ENCODE results near the gene CHRM2.
A peak's percentile ranks its signal among the peaks of the same experiment; 100 is the strongest.

The CHRM2 gene

DNA sequence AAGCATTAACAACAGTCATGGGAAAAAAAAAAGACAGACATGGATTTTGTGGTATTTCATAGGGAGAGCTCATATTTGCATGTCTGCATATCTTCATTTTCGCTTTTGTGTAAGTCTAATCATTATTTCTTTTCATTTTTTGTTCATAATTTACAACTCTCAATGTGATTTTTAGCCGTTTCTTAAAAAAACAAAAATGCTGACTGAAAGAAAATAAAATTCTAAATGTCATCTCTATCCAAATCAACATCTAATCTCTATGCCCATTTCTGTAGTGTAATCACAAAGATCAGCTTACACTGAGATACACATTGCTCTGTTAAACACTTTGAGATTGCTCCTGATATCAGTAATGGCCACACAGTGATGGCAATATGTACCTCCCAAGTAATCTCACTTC, 29.2 kb downstream of the CHRM2 start:
- no peak for DNase-seq (ENCODE audit: low spot score)

DNA sequence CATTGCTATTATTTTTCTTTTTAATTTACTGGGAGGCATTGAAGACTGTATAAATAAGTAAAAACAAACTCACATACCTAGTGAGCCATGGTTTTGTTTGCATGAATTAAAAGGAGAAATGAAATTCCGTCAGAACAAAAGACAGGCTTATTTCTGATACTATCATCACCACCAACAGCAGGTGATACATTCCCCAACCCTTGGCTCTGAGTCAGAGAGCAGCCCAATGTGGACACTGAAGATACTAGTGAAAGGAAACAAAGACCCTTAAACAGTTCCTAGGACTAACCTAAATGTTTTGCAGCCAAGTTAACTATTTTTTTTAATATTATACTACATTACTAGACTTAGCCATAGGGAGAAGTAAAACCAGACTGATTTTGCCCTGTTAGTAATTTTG, 31.6 kb downstream of the CHRM2 start:
- DNase-seq (ENCODE audit: low spot score), result no peak

DNA sequence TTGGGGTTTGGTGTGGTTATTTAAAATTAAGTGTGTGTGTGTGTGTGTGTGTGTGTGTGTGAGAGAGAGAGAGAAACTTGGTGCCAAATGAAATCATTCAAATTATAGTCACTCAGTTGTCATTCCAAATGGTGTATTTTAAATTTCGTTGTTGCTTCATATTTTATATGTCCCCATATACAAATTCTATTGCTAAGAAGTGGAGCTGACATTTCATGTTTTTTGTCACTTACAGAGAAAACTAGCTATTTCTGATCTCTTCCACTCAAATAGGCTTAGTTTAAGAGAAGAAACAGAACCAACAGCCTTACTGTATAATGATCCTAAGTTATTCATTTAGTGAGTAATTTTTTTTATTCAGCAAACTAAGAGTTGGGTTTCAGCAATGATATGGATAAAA, 42.3 kb downstream of the CHRM2 start:
- no peak for DNase-seq (ENCODE audit: low spot score)

DNA sequence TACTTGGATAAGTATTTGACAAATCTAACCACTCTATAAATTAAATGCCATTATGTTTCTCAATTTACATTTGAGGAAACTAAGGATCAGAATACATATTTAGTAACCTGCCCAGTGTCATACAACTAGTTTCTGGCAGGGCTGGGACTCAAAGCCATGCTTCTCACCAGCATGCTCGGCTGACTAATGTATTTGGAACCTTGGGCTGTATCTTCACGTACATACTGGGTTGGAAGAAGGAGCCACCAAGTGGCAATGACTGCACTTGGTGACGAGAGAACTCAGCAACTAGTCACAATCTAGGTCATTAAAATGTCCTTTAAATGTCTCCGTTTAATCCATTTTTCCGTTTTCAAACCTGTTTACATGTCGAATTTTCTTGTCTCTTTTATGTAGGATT, 42.9 kb downstream of the CHRM2 start:
- DNase-seq (ENCODE audit: low spot score), result no peak

DNA sequence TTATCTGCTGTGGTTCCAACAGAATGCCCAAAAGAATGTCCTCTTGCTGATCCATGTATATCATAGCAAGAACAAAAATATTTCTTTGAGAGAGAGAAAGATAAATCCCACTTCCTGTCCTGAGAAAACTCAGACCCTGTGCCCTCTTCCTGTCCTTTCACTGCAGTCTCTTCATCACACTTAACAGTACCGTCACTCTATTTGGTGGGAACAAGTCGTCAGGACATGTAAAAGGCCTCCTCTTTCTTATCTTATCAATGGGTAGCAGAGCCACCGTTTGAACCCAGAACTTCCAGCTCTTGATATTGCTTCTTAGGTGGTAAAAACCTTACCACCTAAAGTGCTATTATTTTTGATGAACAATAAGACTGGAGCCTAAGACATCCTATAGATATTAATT, 43.9 kb downstream of the CHRM2 start:
- no peak for DNase-seq (ENCODE audit: low spot score)

DNA sequence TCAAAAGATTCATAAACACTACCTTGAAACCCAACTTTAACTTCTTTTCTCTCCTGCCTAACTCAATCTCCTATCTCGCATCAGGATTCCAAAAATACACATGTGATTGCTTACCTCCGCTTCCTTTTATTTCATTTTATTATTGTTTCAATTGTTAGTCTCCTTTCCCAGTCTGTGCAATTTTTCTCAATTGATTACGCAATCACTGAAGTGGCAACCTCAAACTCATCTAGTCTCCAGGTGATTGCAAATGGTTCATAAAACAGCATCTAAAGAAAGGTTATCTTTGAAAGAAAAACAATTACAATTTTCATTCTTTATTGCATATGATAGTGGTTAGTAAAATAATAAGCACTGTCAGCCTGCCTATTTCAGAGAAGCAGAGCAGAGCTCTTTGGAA, 45.6 kb downstream of the CHRM2 start:
- no peak for DNase-seq (ENCODE audit: low spot score)

DNA sequence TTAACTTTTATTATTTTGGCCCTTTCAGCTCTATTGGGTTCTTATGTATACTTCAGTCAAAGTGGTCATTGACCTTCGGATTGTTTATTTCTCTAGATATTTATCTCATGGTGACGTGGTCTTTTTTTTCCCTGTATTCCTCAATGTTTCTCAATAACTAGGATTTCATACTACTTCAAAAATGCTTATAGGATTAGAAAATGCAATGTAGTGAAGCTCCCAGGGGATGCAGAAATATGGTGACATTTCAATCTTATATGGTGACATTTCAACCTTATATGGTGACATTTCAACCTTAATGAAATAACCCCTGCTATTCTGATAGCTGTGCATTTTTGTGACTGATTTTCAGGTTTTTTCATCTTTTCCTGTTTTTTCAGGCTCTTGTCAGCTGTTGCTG, 51.4 kb downstream of the CHRM2 start:
- DNase-seq (ENCODE audit: low spot score), result no peak

DNA sequence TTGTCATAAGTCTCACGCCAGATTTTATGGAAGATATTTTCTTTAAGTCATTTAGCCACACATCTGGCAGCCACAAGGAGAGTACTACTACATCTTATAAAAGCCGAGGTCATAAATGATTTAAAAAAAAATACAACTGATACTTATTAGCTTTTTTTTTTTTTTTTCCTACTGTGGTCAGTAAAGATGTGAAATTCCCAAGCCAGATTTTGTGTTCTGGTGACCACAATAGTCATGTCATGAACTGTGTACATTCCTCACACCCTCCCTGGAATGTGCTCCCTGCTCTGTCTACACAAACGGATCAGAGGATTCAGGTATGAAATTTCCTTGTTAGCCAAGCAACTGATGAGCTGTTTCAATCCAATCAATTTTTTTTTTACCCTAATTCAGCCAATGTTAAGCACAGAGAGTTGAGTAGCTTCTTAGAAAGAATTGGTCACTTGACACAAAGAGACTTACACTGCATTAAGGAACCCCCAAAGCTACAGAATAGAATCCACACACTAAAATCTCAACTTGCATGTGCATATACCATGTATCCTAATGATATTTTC, 54.7 kb downstream of the CHRM2 start:
- peak; percentile 22 for DNase-seq (ENCODE audit: low spot score)

DNA sequence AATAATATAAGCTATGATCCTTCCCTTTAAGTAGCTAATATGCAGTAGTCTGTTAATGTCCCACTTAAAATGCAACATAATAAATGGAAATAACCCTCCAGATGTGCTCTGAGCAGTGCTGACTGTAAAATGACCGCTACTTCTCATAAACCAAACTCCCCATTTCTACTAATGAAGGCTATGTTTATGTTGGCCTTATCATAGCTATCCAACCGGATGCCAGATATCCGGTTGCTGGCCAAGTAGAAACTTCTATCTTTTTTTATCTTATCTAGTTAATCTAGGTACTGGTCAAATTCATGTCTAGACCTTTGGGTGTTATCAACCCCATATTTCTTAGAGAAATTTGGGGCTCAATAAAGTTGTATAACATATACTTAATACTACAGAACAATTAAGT, 56.6 kb downstream of the CHRM2 start:
- no peak for DNase-seq (ENCODE audit: low spot score)

DNA sequence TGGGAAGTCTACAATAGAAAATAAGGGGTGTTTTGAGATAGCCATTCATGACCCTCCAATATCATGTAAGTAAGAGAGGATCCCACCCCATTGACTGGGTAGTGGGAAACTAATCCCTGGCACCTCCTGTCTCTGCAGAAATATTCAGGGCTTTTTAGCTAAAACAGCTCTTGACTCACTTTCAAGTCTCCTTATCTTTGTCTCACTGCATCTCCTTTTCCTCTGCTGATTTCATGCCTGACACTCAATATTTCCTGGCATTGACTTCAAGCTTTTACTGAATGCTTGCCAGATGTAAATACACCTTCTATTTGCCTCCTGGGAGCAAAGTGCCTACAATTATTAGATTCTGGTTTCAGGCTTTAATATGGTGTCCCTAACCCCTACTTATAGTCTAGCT, 57.1 kb downstream of the CHRM2 start:
- DNase-seq (ENCODE audit: low spot score), result no peak

DNA sequence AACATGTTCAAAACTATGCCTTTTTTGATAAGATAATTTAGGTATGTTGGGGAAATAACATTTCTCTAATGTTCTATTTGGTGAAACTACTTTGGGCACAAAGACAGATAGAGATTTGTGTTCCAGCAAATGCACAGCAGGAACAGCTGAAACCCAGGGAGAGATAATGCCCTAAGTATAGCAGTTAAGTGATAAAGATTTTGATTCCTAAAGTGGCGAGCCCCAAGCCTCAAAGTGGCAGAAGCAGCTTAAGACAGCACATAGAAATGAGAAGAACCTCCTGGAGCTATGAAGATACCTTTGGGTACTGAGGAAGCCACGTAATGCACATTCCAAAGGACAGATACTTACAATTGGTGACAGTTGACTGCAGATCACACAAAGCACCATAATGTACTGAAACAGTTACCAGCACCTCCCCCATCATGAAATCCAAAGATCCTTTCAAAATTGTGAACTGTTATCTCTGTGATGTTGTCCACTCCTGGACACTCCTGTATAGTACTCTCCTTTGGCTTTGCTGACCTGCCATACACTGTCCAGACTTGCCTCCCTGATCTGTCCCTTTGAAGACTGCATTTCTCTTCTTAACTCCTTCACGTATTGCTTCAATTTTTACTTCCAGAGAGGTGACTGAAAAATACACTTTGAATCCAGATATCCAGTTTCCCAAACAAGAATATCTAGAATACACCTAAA, 62.9 kb downstream of the CHRM2 start:
- DNase-seq (ENCODE audit: low spot score), result no peak

DNA sequence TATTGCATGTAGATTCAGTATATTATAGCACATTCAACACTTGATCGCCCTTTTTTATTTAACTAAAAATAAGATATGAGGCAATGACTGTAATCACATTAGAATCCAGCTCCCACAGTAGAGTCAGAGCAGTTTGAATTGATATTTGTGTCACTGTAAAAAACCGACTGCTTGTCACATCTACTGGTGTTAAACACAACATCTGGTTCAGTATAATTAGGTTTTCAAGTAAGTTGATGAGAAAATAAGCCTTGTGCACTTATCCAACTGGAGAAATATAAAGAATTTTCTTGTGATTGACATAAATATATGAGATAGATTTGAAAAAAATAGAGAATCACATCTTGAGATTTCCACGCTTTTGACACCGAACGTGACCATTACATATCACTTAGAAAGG, 69.0 kb downstream of the CHRM2 start:
- DNase-seq (ENCODE audit: low spot score), result no peak

DNA sequence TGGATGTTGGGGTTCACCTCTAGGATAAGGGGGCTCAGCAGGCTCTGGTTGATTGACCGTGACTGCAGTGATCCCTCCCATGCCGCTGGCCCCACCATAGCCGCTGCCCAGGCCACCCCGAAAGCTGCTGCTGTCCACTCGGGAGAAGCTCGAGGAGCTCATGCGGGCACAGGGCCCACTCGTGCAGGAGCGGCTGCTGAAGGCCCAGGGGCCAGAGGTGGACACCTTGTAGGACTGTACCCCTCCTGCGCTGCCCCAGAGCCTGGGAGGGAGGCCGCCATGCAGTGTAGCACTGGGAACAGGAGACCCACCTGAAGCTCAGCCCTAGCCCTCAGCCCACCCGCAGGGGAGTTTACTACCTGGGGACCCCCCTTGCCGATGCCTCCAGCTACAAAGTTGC, 70.0 kb downstream of the CHRM2 start:
- DNase-seq (ENCODE audit: low spot score), result no peak

DNA sequence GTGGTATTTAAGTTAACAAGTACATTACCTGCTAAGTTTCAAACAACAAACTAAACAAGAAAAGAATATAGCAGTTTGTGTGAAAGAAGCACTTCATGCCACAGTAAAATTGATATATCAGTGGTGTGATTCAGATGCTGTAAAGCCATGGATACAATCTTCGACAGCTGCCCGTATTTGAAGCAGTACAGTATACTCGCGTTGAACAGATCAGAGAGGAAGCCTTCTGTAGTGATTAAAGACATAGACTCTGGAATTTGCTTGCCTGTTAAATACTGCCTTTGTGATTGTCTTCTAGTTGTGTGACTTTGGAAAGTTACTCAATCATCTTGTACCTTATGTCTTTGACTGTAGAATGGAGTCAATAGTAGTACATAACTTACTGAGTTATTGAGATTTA, 71.7 kb downstream of the CHRM2 start:
- DNase-seq (ENCODE audit: low spot score), result no peak

DNA sequence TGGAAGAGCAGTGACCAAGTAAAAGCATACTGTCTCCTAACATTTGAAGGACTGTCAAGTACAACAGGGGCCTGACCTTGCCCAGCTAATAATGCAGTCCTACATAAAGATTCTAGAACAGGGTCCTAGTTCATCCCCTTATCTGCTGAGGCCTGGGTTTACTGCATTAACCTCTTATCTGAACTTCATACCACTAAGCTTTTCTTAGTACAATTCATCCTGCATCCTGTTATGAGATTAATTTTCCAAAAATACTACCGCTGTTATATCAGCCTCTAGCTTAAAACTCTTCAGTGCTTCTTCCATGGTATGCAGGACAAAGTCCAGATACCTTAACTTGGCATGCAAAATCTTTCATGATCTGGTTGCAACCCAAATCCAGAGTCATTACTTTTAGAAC, 72.5 kb downstream of the CHRM2 start:
- no peak for DNase-seq (ENCODE audit: low spot score)

DNA sequence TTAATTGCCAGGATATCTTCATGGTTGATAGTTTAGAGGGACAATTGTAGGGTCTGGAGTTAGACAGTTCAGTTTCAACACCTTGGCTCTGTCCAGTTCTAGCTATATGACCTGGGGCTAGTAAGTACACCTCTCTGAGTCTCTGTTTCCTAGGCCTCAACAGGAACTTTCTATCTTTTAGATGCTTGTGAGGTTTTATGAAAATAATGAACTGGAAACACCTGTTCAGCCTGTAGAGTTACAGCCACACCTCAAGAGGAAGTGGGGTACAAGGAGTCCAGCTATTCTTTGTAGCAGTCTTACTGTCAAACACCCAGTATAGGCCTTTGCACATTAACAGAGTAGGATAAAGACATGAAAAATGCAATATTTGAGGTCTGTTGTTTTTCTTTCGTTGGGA, 73.4 kb downstream of the CHRM2 start:
- DNase-seq (ENCODE audit: low spot score), result no peak

DNA sequence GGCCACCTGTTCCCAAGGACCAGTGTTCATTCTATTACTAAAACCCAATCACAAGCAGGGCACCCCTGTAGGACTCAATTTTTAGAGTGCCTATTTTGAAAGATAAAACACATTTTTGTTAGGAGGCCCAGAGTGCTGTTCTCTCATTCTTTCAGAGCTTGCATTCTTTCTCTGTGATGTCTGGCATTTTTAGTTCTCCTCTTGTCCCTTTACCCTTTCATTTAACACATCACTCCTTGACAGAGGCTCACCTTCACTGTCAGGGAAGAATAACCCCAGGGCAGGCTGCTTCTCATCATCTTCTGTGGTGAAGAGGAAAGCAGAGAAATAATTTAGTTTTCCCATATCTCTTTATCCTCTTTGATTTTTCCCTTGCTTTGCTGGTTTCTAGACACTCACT, 73.9 kb downstream of the CHRM2 start:
- DNase-seq (ENCODE audit: low spot score), result no peak

DNA sequence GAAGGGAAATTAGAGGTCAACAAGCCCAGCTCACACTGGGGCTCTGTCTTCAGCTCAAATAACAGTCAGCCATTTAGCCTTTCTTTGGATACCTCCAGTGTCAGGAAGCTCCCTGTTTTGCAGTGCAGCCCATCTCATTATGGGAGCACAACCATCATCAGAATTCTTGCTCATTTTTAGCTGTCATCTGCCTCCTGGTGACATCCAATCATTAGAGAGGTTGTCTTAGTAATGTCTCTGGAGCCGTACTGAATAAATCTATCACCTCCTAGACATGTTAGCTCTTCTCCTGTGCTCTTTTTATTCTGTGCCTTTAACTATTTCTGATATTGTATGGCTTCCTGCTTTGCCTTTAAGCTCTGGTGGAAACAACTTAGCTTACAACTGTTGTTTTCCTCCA, 74.5 kb downstream of the CHRM2 start:
- no peak for DNase-seq (ENCODE audit: low spot score)

DNA sequence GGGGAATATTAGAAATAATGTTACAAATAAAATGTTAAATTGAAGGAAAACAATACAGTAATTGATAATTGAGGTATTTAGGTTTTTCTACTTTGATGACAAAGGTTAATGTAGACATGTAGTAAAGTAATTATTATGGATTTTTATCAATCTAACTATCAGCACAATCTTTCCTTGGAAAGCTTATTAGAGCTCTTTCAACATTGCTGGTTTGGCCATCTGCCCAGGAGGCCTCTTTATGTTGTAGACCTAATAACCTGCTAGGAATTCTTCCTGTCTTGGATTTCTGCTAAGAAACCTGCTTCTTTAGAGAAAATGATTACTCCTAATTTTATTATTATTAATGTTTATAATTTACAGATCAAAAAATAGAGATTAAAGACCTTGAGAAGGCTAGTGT, 78.9 kb downstream of the CHRM2 start:
- DNase-seq (ENCODE audit: low spot score), result no peak

DNA sequence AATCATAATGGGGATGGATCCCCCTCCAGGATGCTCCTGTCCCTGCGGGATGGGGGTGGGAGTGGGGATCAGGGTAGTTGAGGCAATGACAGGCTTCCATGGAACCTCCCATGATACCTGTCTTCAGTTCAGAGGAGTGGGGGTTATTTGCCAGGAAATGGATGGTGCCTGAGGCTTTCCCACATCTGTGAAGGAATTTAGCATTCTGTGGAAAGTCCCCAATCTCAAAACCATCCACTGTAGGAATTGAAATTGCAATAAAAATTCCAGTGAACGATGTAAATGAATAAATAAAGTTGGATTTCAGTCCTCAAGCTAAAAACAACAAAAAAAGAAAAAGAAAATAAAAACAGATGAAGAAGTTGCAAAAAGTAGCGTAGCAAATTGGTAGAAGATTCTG, 81.9 kb downstream of the CHRM2 start:
- DNase-seq (ENCODE audit: low spot score), result no peak

DNA sequence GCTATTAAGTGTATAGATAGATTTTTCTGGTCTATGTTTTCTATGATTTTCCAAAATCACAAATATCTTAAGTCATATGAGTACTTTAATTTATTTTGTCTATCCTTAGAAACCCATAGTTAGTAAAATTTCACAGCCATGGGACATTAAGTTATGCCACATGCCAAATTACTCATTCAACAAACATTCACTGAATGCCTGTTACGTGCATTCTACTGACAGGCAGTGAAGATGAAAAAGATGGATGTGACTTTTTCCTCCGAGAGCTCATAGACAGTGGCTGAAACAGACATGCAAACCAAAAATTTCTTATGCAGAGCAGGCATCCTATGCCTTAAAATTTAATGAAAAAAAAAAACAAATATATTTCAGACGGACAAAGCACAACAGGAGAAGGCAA, 84.9 kb downstream of the CHRM2 start:
- no peak for DNase-seq (ENCODE audit: low spot score)

DNA sequence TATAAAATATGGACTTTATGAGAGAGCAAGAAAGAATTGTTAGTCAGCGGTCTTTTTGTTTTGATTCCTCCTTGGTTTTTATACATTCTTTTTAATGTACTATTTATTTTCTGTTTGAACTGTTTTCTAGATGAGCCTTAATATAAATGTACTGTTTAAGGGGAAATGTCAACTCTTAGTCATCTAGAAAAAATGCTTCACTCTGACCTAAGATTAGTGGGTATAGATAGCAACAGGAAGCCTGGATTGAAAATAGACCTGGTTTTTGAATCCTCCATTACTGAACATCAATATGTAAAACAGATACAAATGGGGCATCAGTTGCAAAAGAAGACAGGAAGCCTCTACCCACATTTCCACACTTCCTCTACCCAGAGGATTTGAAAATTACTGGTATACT, 87.8 kb downstream of the CHRM2 start:
- no peak for DNase-seq (ENCODE audit: low spot score)

DNA sequence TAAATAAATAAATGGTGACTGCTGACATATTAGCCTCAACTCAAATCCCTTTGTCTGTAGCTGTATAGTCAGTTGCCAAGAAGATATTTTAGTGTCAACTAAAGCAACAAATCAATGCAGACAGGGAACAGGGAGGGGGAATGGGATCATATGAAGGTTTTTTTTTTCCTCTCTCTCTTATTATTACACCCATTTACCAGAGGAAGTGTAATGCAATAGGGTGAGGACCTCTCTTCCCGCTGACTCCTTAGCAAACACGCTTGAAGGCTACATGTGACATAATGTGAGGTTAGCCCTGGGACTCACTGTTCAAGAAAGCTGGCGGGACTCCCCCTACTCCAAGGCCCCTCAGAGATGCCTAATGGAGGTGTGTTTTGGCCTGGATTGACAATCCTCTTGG, 88.2 kb downstream of the CHRM2 start:
- DNase-seq (ENCODE audit: low spot score), result no peak

DNA sequence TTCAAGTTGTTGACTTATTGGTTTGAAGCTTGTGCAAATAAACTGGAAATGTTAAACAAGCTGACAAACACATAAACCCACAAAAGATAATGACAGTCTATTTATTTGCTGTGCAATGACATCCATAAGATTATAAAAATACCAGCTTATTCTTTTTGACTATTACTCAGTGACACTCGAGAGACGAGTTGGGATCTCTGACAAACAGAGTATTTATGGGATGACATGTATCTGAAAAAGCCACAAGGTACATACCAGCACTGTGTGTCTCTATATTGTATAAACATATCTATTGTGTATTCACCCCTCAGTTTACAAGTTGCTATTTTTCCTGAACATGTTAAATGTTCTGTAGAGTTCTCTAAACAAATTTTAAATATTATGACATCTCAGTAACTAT, 88.9 kb downstream of the CHRM2 start:
- no peak for DNase-seq (ENCODE audit: low spot score)

DNA sequence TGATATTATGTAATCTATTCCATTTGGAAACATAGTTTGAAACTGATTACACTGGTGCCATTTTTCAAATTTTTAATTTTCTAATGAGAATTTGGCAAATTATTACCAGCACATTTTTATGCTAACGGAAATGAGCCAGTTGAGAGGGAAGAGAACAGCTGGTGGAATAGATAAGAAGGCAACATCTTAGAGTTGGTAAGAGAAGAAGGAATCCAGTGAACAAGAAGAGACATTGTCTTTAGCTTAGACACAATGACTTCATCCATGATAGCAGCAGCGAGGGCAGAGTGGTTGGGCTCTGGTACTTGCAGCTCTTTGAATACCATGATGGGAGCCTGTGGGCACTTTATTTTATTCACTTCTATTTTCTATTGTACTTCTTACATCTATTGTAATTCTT, 89.6 kb downstream of the CHRM2 start:
- no peak for DNase-seq (ENCODE audit: low spot score)
